Neuronal stem cell (in vitro differentiated cells): ENCODE measurements around the gene VCL.
"Not testable (repeated sequence)": the region's sequence is repeated elsewhere in the genome, so short reads cannot be mapped to it uniquely, and the experiment has no call there.

Experiments
- DNase-seq: peaks from one replicate; pipeline ENCODE4 v3.0.0-alpha.2; 2013; ENCODE audit warnings: low spot score
- H2AFZ ChIP-seq: one replicate; pipeline ENCODE4 v1.6.1; 2013; ENCODE audit warnings: mild to moderate bottlenecking, low read length, inconsistent platforms
- H2AK5ac ChIP-seq: 2 replicates; pipeline ENCODE4 v1.6.1; 2013; ENCODE audit warnings: low read depth, mild to moderate bottlenecking, inconsistent platforms, low read length, moderate library complexity, mixed read lengths
- H2BK120ac ChIP-seq: 2 replicates; pipeline ENCODE4 v1.6.1; 2013; ENCODE audit warnings: low read depth, mild to moderate bottlenecking, inconsistent platforms, low read length, moderate library complexity, mixed read lengths
- H2BK12ac ChIP-seq: one replicate; pipeline ENCODE4 v1.6.1; 2013; ENCODE audit warnings: low read length, inconsistent platforms
- H2BK15ac ChIP-seq: 2 replicates; pipeline ENCODE4 v1.6.1; 2013; ENCODE audit warnings: mild to moderate bottlenecking, low read length, inconsistent platforms, mixed read lengths
- H2BK5ac ChIP-seq: one replicate; pipeline ENCODE4 v1.6.1; 2013; ENCODE audit warnings: inconsistent platforms, mild to moderate bottlenecking, low read length, moderate library complexity
- H3K14ac ChIP-seq: one replicate; pipeline ENCODE4 v1.6.1; 2013; ENCODE audit warnings: low read length, inconsistent platforms
- H3K18ac ChIP-seq: 2 replicates; pipeline ENCODE4 v1.6.1; 2013; ENCODE audit warnings: low read length, inconsistent platforms
- H3K23ac ChIP-seq: 2 replicates; pipeline ENCODE4 v1.6.1; 2013; ENCODE audit warnings: low read depth, mild to moderate bottlenecking, mixed read lengths, low read length, inconsistent platforms; ENCODE audit not compliant: poor library complexity
- H3K27ac ChIP-seq: replicated peaks from 3 replicates; pipeline ENCODE4 v1.5.1; 2013; ENCODE audit warnings: low read length, inconsistent platforms
- H3K27me3 ChIP-seq, 3 experiments: 2 replicates each; pipeline ENCODE4 v1.6.1; 2013; ENCODE audit warnings: low read length in 3 of 3, mild to moderate bottlenecking in 2 of 3, inconsistent platforms in 1 of 3, low read depth in 1 of 3, mixed read lengths in 1 of 3, moderate library complexity in 1 of 3; ENCODE audit not compliant: control insufficient read depth in 3 of 3, insufficient read depth in 3 of 3
- H3K36me3 ChIP-seq, 2 donors: replicated peaks in 1 of 2; 2 replicates each; pipeline ENCODE4 v1.6.1; 2013; ENCODE audit warnings: low read length in 2 of 2; ENCODE audit not compliant: control insufficient read depth in 2 of 2, insufficient read depth in 2 of 2
- H3K4ac ChIP-seq: 2 replicates; pipeline ENCODE4 v1.6.1; 2013; ENCODE audit warnings: inconsistent platforms, mild to moderate bottlenecking, low read length, moderate library complexity
- H3K4me1 ChIP-seq, 2 donors: 1 replicate in 1 of 2; 2 replicates in 1 of 2; pipeline ENCODE4 v1.6.1; 2013; ENCODE audit warnings: low read length in 2 of 2, low read depth in 1 of 2; ENCODE audit not compliant: control insufficient read depth in 2 of 2, insufficient read depth in 1 of 2
- H3K4me2 ChIP-seq: one replicate; pipeline ENCODE4 v1.6.1; 2013; ENCODE audit warnings: mild to moderate bottlenecking, low read length, inconsistent platforms; ENCODE audit not compliant: insufficient read depth, poor library complexity, severe bottlenecking
- H3K4me3 ChIP-seq, 2 donors: 2 replicates each; pipeline ENCODE4 v1.5.1; 2013; ENCODE audit warnings: low read length in 2 of 2, mild to moderate bottlenecking in 2 of 2, inconsistent platforms in 1 of 2, moderate library complexity in 1 of 2
- H3K79me1 ChIP-seq: one replicate; pipeline ENCODE4 v1.6.1; 2013; ENCODE audit warnings: low read depth, mild to moderate bottlenecking, inconsistent platforms, low read length, moderate library complexity
- H3K9ac ChIP-seq: one replicate; pipeline ENCODE4 v1.6.1; 2013; ENCODE audit warnings: mild to moderate bottlenecking, low read depth, low read length, inconsistent platforms; ENCODE audit not compliant: poor library complexity
- H3K9me3 ChIP-seq, 2 donors: replicated peaks in 1 of 2; 2 replicates each; pipeline versions ENCODE3 to v1.6.1; 2013; ENCODE audit warnings: low read length in 2 of 2, mild to moderate bottlenecking in 2 of 2, inconsistent platforms in 1 of 2, low read depth in 1 of 2, mixed read lengths in 1 of 2, moderate library complexity in 1 of 2; ENCODE audit not compliant: control insufficient read depth in 2 of 2, insufficient read depth in 1 of 2
- H4K8ac ChIP-seq: one replicate; pipeline ENCODE4 v1.6.1; 2013; ENCODE audit warnings: low read depth, mild to moderate bottlenecking, inconsistent platforms, low read length, moderate library complexity
- H4K91ac ChIP-seq: one replicate; pipeline ENCODE4 v1.6.1; 2013; ENCODE audit warnings: low read length, low read depth, mild to moderate bottlenecking, inconsistent platforms; ENCODE audit not compliant: poor library complexity
- WGBS, 2 donors: extraction: QIAGEN DNeasy Blood & Tissue Kit; methylation state at CpG; one replicate each; pipeline ENCODE4 v1.1.7; 2013; ENCODE audit warnings: missing lambda C conversion rate in 2 of 2, mixed read lengths in 1 of 2; ENCODE audit not compliant: insufficient read length in 2 of 2, insufficient replicate concordance in 1 of 2; ENCODE audit errors: extremely low coverage in 2 of 2; 5-methylcytosine and 5-hydroxymethylcytosine counted together

VCL gene

GRCh38 chr10:74014574-74014973 lies 16.7 kb downstream of the VCL start:
- H3K27ac ChIP-seq, H2AK5ac ChIP-seq, H2BK5ac ChIP-seq, H3K23ac ChIP-seq, H4K91ac ChIP-seq, H3K14ac ChIP-seq, H2BK120ac ChIP-seq, H3K4me2 ChIP-seq, H2AFZ ChIP-seq, H4K8ac ChIP-seq, H3K9ac ChIP-seq, DNase-seq, H3K4ac ChIP-seq, H3K18ac ChIP-seq, H2BK12ac ChIP-seq, H3K79me1 ChIP-seq, H3K9me3 ChIP-seq, H3K4me3 ChIP-seq, H2BK15ac ChIP-seq, H3K27me3 ChIP-seq: not testable (repeated sequence)
- WGBS, 2 donors, result no CpG with 5 or more reads among the region's 3 CpGs
- Histone ChIP-seq H3K36me3 (peaks cover 0 to 71% of the 10 kb centered on the region in 2 donors), H3K4me1 (peaks cover 7 to 19% of the 10 kb centered on the region in 2 donors)

- no peak overlapping the region for H3K4me3 ChIP-seq
- no peak overlapping the region for H3K4ac ChIP-seq
- H3K36me3 ChIP-seq, result peaks cover 0 to 69% of the 10 kb centered on the region in 2 donors
- no CpG with 5 or more reads among the region's 2 CpGs for WGBS, 2 donors
- no peaks in the 10 kb centered on the region for H3K4me1 ChIP-seq
- H4K8ac ChIP-seq, result no peak overlapping the region
- H2BK15ac ChIP-seq, result no peak overlapping the region
- H3K9ac ChIP-seq, result no peak overlapping the region
- H2BK120ac ChIP-seq, result no peak overlapping the region
- H3K27ac ChIP-seq, result no peak overlapping the region
- H3K23ac ChIP-seq, result no peak overlapping the region
- no peak overlapping the region for H3K14ac ChIP-seq
- H3K27me3 ChIP-seq, result no peaks in the 10 kb centered on the region
- DNase-seq, result no peak
- H2AFZ ChIP-seq, result no peak overlapping the region
- no peak overlapping the region for H3K18ac ChIP-seq
- H2BK5ac ChIP-seq, result no peak overlapping the region
- H2BK12ac ChIP-seq, result no peak overlapping the region
- H3K9me3 ChIP-seq, result peaks cover 0 to 4% of the 10 kb centered on the region in 2 donors
- no peak overlapping the region for H4K91ac ChIP-seq
- no peaks in the 10 kb centered on the region for H3K79me1 ChIP-seq
- no peak overlapping the region for H3K4me2 ChIP-seq
- H2AK5ac ChIP-seq, result no peak overlapping the region
Measured at GRCh38 chr10:74018241-74018640, 20.3 kb downstream of the VCL start.

GRCh38 chr10:74021248-74022055 lies 23.5 kb downstream of the VCL start:
- H2BK12ac ChIP-seq, result no peak overlapping the region
- H3K23ac ChIP-seq, result no peak overlapping the region
- H3K36me3 ChIP-seq, result peaks cover 1 to 56% of the 10 kb centered on the region in 2 donors
- H3K4me2 ChIP-seq, result no peak overlapping the region
- no peaks in the 10 kb centered on the region for H3K79me1 ChIP-seq
- H3K4me3 ChIP-seq, result no peak overlapping the region
- no peak overlapping the region for H2AK5ac ChIP-seq
- DNase-seq, result no peak
- no peak overlapping the region for H3K27ac ChIP-seq
- WGBS, 2 donors, result 100% methylated on average over 1 of the region's 4 CpGs; no CpG with 5 or more reads in 1 of the 2 donors
- no peak overlapping the region for H3K18ac ChIP-seq
- H2AFZ ChIP-seq, result no peak overlapping the region
- no peak overlapping the region for H2BK120ac ChIP-seq
- H4K91ac ChIP-seq, result no peak overlapping the region
- no peak overlapping the region for H3K9ac ChIP-seq
- H3K27me3 ChIP-seq, result no peaks in the 10 kb centered on the region
- H2BK15ac ChIP-seq, result no peak overlapping the region
- no peak overlapping the region for H3K4ac ChIP-seq
- no peak overlapping the region for H2BK5ac ChIP-seq
- H4K8ac ChIP-seq, result no peak overlapping the region
- H3K9me3 ChIP-seq, result peaks cover 0 to 4% of the 10 kb centered on the region in 2 donors
- peaks cover 0 to under 1% of the 10 kb centered on the region in 2 donors for H3K4me1 ChIP-seq
- no peak overlapping the region for H3K14ac ChIP-seq

GRCh38 chr10:74022926-74023629 lies 25.2 kb downstream of the VCL start:
- Histone ChIP-seq H2BK120ac (no peak overlapping the region), H2BK15ac (no peak overlapping the region), H3K4me1 (peaks cover 0 to 2% of the 10 kb centered on the region in 2 donors), H3K4me3 (no peak overlapping the region), H3K23ac (no peak overlapping the region), H3K4ac (no peak overlapping the region), H2AFZ (no peak overlapping the region), H2AK5ac (no peak overlapping the region), H3K9me3 (no peaks in the 10 kb centered on the region), H3K27ac (no peak overlapping the region), H3K36me3 (peaks cover 1 to 51% of the 10 kb centered on the region in 2 donors), H2BK12ac (no peak overlapping the region), H4K91ac (no peak overlapping the region), H3K9ac (no peak overlapping the region), H2BK5ac (no peak overlapping the region), H3K14ac (no peak overlapping the region), H3K27me3 (no peaks in the 10 kb centered on the region), H3K4me2 (no peak overlapping the region), H3K79me1 (no peaks in the 10 kb centered on the region), H3K18ac (no peak overlapping the region), H4K8ac (no peak overlapping the region)
- no CpG with 5 or more reads among the region's 5 CpGs for WGBS, 2 donors
- DNase-seq, result no peak
